ENCODE measurements around the gene P2RX3. TPM values are rescaled to one million over a fixed set of nuclear protein-coding genes. Genes with fewer than 3 reads are reported as not detected.

Gene P2RX3
- total RNA-seq, 2 experiments from 2014 or later: not detected

GRCh38 chr11:57391111-57391510, 53.0 kb downstream of the P2RX3 start:
- Mint-ChIP-seq H3K4me3 (no peak overlapping the region), H3K27me3 (no peaks in the 10 kb centered on the region), H3K9me3 (no peaks in the 10 kb centered on the region), H3K27ac (no peak overlapping the region), H3K36me3 (ENCODE audit: low read depth) (no peaks in the 10 kb centered on the region), H3K4me1 (ENCODE audit: low read depth) (no peaks in the 10 kb centered on the region)
- ATAC-seq (ENCODE audit: poor library complexity) (no peak), DNase-seq (no peak)
- intact Hi-C loops (cut with DNase I, micrococcal nuclease): no loop called here
- no peak for TF ChIP-seq CTCF (IDR thresholded peaks at IDR 0.05)
- Histone ChIP-seq H3K4me1 (ENCODE audit: insufficient read depth, low read length) (no peaks in the 10 kb centered on the region), H3K36me3 (ENCODE audit: insufficient read depth, low read length) (no peaks in the 10 kb centered on the region), H3K27ac (ENCODE audit: low read depth in 1 of 2, low read length in 2 of 2) (no peak overlapping the region), H3K9me3 (ENCODE audit: control insufficient read depth in 1 of 2, insufficient read depth in 1 of 2, low read length in 2 of 2) (no peaks in the 10 kb centered on the region), H3K27me3 (ENCODE audit: control insufficient read depth in 1 of 2, insufficient read depth in 2 of 2, low read length in 2 of 2) (no peaks in the 10 kb centered on the region), H3K4me3 (ENCODE audit: low read length) (no peak overlapping the region)
- POLR2A ChIA-PET: no interaction called here
- CTCF ChIA-PET: no interaction called here

GRCh38 chr11:57391539-57391938, 53.4 kb downstream of the P2RX3 start:
- intact Hi-C loops (cut with DNase I, micrococcal nuclease): no loop called here
- no peaks in the 10 kb centered on the region for H3K9me3 Mint-ChIP-seq
- no peaks in the 10 kb centered on the region for H3K36me3 Mint-ChIP-seq (ENCODE audit: low read depth)
- H3K27ac Mint-ChIP-seq: no peak overlapping the region
- no peak overlapping the region for H3K27ac ChIP-seq (ENCODE audit: low read depth in 1 of 2, low read length in 2 of 2)
- no peaks in the 10 kb centered on the region for H3K9me3 ChIP-seq (ENCODE audit: control insufficient read depth in 1 of 2, insufficient read depth in 1 of 2, low read length in 2 of 2)
- H3K27me3 Mint-ChIP-seq: no peaks in the 10 kb centered on the region
- no peak for TF ChIP-seq CTCF (IDR thresholded peaks at IDR 0.05)
- no peaks in the 10 kb centered on the region for H3K4me1 Mint-ChIP-seq (ENCODE audit: low read depth)
- ChIA-PET POLR2A (no interaction called here), CTCF (no interaction called here)
- H3K4me3 Mint-ChIP-seq: no peak overlapping the region
- DNase-seq (no peak), ATAC-seq (ENCODE audit: poor library complexity) (no peak)
- H3K4me3 ChIP-seq (ENCODE audit: low read length): no peak overlapping the region
- no peaks in the 10 kb centered on the region for H3K27me3 ChIP-seq (ENCODE audit: control insufficient read depth in 1 of 2, insufficient read depth in 2 of 2, low read length in 2 of 2)
- H3K36me3 ChIP-seq (ENCODE audit: insufficient read depth, low read length): no peaks in the 10 kb centered on the region
- H3K4me1 ChIP-seq (ENCODE audit: insufficient read depth, low read length): no peaks in the 10 kb centered on the region

- POLR2A ChIA-PET: no interaction called here
These were observed 54.1 kb downstream of the P2RX3 start for GRCh38 chr11:57392066-57392762.

More at GRCh38 chr11:57392066-57392762, 54.1 kb downstream of the P2RX3 start:
- H3K4me3 Mint-ChIP-seq: no peak overlapping the region
- no peaks in the 10 kb centered on the region for H3K9me3 Mint-ChIP-seq
- H3K27me3 Mint-ChIP-seq: no peaks in the 10 kb centered on the region
- ATAC-seq (ENCODE audit: poor library complexity): no peak
- Histone ChIP-seq H3K4me3 (ENCODE audit: low read length) (no peak overlapping the region), H3K36me3 (ENCODE audit: insufficient read depth, low read length) (no peaks in the 10 kb centered on the region), H3K27ac (ENCODE audit: low read depth in 1 of 2, low read length in 2 of 2) (no peak overlapping the region), H3K27me3 (ENCODE audit: control insufficient read depth in 1 of 2, insufficient read depth in 2 of 2, low read length in 2 of 2) (no peaks in the 10 kb centered on the region), H3K9me3 (ENCODE audit: control insufficient read depth in 1 of 2, insufficient read depth in 1 of 2, low read length in 2 of 2) (no peaks in the 10 kb centered on the region), H3K4me1 (ENCODE audit: insufficient read depth, low read length) (no peaks in the 10 kb centered on the region)
- no peaks in the 10 kb centered on the region for H3K36me3 Mint-ChIP-seq (ENCODE audit: low read depth)
- TF ChIP-seq CTCF (IDR thresholded peaks at IDR 0.05): no peak
- H3K27ac Mint-ChIP-seq: no peak overlapping the region
- DNase-seq: no peak
- H3K4me1 Mint-ChIP-seq (ENCODE audit: low read depth): no peaks in the 10 kb centered on the region
- intact Hi-C loops (cut with DNase I, micrococcal nuclease): no loop called here
- CTCF ChIA-PET: no interaction called here
